ENCODE data around the gene SMARCB1.
A peak's percentile ranks its signal among the peaks of the same experiment; 100 is the strongest.
"Not testable (repeated sequence)": the region's sequence is repeated elsewhere in the genome, so short reads cannot be mapped to it uniquely, and the experiment has no call there.

SMARCB1 gene

DNA sequence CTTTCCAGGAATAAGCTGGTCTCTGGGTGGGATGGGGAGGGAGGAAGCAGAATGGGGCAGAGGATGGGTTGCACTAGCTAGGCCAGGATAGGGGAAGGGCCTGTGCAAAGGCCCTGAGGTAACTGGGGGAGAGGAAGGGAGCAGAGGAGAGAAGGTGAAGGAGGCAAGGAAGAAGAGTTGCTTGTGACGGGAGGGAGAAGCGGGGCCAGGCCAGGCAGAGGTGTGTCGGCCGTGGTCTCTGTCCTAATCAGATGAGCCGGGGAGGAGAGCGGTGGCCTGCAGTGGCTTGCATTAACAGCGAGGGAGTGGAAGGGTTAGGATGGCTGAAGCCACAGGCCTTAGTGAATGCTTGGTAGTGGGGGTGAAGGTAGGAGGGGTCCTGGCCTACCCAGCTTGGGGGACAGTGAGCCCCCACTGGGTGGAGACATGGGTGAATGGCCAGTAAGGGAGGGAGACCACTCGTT is 58.0 kb downstream of the SMARCB1 start:
- no peak for DNase-seq (ENCODE audit: low read depth in 2 of 2, low spot score in 1 of 2)

DNA sequence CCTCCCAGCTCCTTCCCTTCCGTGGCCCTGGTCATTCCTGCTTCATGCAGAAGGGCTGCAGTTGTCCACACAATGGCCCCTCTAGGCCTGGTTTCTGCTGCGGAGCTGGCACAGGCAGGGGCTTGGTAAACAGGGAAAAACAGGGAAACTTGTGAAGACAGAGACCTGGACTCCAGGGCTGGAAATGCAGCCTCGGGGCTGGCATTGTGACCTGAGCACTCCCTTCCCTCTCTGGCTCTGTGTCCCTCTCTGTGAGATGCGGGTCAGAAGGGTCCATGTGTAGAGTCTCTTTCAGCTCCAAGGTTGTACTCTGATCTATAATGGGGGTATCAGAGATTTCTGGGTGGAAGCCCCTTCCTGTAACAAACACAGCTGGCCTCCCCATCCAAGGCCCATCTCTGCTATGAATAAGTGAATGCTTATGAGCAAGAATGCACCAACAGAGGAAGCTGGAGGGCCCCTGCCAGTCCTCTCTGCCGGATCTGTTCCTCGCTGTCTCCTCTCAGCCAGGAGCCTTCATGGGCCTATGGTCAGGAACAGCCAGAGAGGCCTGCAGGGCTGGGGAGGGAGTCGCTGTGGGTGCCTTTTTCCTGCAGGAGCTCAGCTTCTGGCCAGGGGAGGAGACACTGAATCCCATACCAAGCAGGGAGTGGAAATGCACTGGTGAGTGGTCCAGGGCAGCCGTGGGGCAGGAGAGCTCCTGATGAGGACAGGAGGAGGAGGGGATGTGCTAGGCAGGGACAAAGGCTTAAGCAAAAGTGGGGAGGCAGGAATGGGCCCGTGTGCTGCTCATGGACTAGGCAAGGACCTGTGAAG is 58.7 kb downstream of the SMARCB1 start:
- no peak for DNase-seq (ENCODE audit: low read depth in 2 of 2, low spot score in 1 of 2)

- no peak for DNase-seq (ENCODE audit: low read depth in 2 of 2, low spot score in 1 of 2)
Observed at GRCh38 chr22:23846081-23846469, 59.3 kb downstream of the SMARCB1 start.

- no peak for DNase-seq (ENCODE audit: low read depth in 2 of 2, low spot score in 1 of 2)
Observed at GRCh38 chr22:23847310-23847920, 60.6 kb downstream of the SMARCB1 start.

GRCh38 chr22:23847991-23848864 is 61.5 kb downstream of the SMARCB1 start:
- no peak for DNase-seq (ENCODE audit: low read depth in 2 of 2, low spot score in 1 of 2)

GRCh38 chr22:23849009-23850006 is 62.5 kb downstream of the SMARCB1 start:
- peak; percentile 67 to 73 for DNase-seq (ENCODE audit: low read depth in 2 of 2, low spot score in 1 of 2)

DNA sequence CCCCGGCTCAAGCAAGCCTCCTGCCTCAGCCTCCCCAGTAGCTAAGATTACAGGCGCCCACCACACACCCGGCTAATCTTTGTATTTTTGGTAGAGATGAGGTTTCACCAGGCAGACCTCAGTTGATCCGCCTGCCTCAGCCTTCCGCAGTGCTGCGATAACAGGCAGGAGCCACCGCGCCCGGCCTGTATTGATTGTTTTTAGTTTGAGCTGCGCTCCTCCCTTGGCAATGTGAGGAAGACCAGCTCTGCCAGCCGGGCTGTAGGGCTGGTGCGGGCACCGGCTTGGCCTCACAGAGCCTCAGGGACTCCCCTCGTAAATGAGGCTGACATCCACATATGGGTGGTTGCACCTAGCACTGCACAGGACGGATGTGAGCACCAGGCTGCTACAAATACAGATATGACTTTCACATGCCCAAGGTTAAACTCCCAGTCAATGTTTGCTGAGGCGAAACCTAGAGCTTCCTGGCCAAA is 63.4 kb downstream of the SMARCB1 start:
- DNase-seq (ENCODE audit: low read depth in 2 of 2, low spot score in 1 of 2): no peak

GRCh38 chr22:23856721-23857605 is 70.2 kb downstream of the SMARCB1 start:
- DNase-seq (ENCODE audit: low read depth in 2 of 2, low spot score in 1 of 2): no peak

DNA sequence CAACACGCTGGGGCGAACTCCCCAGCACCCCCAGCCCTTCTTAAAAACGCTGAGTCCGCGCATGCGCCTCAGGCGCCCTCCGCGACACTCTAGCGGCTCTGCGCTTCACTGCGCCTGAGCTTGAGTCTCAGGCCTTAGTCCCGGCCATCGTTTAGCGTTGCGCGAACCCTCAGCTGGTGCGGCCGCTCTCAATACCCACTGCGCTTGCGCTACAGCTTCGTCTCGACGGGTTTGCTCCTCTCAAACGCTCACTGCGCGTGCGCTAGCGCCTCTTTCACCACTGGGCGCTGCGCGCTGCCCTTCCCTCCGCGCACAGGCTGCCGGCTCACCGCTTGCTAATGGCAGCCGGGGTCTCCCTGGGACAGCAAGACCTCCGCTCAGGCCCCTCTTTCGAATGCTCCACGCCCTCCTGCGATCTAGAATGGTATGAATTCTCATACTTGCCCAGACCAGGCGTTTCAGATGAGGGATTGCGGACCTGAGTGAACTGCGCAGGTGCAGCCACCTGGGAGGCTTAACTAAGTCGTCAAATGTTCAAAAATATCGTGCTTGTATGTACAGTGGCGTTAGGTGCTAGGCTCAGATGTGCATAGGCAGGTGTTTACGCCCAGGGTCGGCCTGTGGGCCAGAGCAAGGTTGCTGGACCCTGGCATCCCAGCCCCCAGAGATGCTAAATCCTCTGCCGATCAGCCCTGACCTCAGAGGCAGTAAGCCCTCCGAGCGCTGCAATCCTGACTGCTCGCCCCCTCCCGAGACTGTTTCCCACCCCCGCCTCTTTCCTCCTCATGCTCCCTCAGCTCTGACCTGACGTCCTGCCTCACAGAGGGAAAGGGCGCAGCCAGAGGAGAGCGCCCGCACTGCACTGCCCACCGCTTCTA is 71.1 kb downstream of the SMARCB1 start, which contains the start of gene SLC2A11:
SLC2A11 (plus strand) TSS at position 270 of the 878 bp plus-strand sequence; CDS start at position 395, 125 bp downstream.
- peak; percentile 81 to 88 for DNase-seq (ENCODE audit: low read depth in 2 of 2, low spot score in 1 of 2)

- no peak for DNase-seq (ENCODE audit: low read depth in 2 of 2, low spot score in 1 of 2)
Observed at GRCh38 chr22:23858484-23858815, 71.7 kb downstream of the SMARCB1 start.

DNA sequence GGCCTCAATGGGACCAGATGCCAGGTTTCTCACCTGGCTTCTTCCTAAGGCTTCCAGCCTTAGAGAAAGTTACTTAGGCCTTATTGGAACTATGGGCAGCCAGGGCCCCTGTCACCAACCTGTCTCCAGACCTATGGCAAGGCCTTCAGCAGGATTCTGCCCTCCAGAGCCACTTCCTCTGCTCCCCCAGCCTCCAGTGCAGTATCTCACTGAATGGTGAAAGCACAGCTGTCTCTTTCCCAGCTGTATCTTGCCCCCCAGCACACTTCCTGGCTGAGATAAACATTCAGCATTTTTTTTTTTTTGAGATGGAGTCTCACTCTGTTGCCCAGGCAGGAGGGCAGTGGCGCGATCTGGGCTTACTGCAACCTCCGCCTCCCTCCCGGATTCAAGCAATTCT is 72.4 kb downstream of the SMARCB1 start:
- no peak for DNase-seq (ENCODE audit: low read depth in 2 of 2, low spot score in 1 of 2)

- DNase-seq (ENCODE audit: low read depth in 2 of 2, low spot score in 1 of 2): not testable (repeated sequence)
Observed at GRCh38 chr22:23860187-23860586, 73.4 kb downstream of the SMARCB1 start.

DNA sequence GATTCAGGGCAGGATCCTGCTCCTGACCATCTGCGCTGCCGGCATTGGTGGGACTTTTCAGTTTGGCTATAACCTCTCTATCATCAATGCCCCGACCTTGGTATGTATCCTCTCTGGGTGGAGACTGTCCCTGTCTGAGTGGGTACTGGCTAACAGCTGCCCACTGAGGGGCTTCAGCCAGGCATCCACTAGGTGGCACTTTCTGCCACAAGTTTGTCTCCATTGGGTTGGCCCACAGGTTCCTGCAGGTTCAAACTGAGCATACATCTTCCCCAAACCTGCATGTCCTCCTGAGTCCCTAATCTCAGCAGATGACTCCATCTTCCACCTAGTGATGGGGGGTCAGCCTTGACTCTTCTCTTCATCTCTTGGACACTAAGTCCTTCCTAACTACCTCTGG is 75.3 kb downstream of the SMARCB1 start:
- DNase-seq (ENCODE audit: low read depth in 2 of 2, low spot score in 1 of 2): no peak

DNA sequence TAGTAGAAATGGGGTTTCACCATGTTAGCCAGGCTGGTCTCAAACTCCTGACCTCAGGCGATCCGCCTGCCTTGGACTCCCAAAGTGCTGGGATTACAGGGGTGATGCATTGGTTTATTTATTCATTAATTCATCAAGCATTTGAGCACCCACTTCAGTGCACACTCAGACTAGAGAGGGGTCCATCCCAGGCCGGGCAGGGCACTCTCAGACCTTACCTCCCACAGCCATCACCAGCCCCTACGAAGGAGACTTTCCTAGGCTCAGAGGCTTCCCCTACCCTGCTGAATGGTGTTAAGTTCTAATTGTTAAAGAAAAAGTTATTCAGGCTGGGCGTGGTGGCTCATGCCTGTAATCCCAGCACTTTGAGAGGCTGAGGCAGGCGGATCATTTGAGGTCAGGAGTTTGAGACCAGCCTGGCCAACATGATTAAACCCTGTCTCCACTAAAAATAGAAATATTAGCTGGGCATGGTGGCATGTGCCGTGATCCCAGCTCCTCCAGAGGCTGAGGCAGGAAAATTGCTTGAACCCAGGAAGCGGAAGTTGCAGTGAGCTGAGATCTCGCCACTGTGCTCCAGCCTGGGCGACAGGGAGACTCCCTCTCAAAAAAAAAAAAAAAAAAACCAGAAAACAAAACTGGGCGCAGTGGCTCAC is 77.9 kb downstream of the SMARCB1 start:
- DNase-seq (ENCODE audit: low read depth in 2 of 2, low spot score in 1 of 2): not testable (repeated sequence)

DNA sequence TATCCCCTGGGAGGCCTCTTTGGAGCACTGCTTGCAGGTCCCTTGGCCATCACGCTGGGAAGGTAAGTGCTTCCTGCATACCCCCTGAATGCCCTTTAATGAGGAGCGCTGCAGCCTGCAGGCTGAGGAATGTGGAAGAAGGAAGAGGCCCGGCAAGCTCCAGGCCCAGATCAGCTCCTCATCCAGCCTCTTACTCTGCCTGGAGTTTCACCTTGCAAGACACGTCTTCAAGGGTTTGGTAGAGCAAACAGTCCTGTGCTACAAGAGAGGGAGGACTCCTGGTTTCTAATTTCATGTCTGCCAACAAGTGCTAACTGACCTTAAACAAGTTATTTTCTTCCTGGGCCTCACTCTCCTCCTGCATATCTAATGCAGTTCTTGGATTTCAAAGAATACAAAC is 81.8 kb downstream of the SMARCB1 start:
- DNase-seq (ENCODE audit: low read depth in 2 of 2, low spot score in 1 of 2): no peak

DNA sequence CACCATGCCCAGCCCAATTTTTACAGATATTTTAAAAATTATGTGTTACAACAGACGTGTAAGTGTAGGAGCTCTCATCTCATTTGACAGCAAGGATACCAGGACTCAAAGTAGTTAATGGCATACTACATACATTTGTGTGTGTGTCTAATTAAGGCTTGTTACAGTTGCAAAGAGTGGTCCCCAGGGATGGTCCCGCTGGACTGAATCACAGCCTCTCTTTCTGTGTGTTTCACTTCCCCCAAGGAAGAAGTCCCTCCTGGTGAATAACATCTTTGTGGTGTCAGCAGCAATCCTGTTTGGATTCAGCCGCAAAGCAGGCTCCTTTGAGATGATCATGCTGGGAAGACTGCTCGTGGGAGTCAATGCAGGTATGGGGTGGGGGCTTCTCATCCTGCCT is 88.1 kb downstream of the SMARCB1 start:
- no peak for DNase-seq (ENCODE audit: low read depth in 2 of 2, low spot score in 1 of 2)

DNA sequence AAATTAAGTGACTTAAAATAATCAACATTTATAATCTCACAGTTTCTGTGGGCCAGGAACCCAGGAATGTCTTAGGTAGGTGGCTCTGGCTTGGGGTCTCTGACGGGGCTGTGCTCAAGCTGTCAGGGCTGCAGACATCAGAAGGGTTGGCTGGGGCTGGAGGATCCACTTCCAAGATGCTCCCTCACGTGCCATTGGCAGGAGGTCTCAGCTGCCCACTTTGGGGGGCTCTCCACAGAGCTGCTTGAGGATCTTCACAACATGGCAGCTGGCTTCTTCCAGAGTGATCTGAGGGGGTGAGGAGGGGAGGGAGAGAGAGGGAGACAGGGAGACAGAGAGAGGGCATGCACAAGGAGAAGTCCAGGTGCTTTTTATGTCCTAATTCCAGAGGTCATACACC is 89.0 kb downstream of the SMARCB1 start:
- DNase-seq (ENCODE audit: low read depth in 2 of 2, low spot score in 1 of 2): no peak

DNA sequence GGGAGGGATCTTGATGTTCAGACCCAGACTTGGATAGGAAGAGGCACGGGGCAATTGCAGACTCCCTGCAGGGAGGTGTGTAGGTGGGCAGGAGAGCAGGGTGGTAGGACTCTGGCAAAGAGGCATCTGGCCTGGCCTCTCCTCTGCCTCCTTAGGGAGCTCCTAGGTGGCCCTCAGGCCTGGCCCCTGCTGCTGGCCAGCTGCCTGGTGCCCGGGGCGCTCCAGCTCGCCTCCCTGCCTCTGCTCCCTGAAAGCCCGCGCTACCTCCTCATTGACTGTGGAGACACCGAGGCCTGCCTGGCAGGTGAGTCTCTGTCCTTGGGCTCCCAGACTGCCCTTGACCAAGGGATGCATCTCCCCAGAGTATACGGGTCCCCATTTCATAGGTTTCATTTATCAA is 90.8 kb downstream of the SMARCB1 start:
- no peak for DNase-seq (ENCODE audit: low read depth in 2 of 2, low spot score in 1 of 2)
